ENCODE measurements around the gene CHRNA9.

Gene CHRNA9

GRCh38 chr4:40395166-40395900, 60.2 kb downstream of the CHRNA9 start:
- DNase-seq: no peak

- no peak for DNase-seq
These were observed 61.0 kb downstream of the CHRNA9 start for GRCh38 chr4:40395908-40396793.

- no peak for DNase-seq
These were observed 64.4 kb downstream of the CHRNA9 start for GRCh38 chr4:40399578-40399977.

GRCh38 chr4:40401096-40401495, 66.0 kb downstream of the CHRNA9 start:
- no peak for DNase-seq

GRCh38 chr4:40401631-40402030, 66.5 kb downstream of the CHRNA9 start:
- DNase-seq: no peak

GRCh38 chr4:40402556-40402955, 67.4 kb downstream of the CHRNA9 start:
- DNase-seq: no peak

GRCh38 chr4:40403081-40403480, 67.9 kb downstream of the CHRNA9 start:
- DNase-seq: no peak
